Upper lobe of right lung (tissue), 1 donor: Measurements from ENCODE around the gene ALKAL2. TPM values are rescaled to one million over a fixed set of nuclear protein-coding genes. Genes with fewer than 3 reads are reported as not detected.
A peak's percentile ranks its signal among the peaks of the same experiment; 100 is the strongest.

Experiments used
- ATAC-seq: fragments of 200-7000 bp; cut with Tn5 transposase; one replicate; pipeline ENCODE4 v1.9.1; 2020; ENCODE audit warnings: mild to moderate bottlenecking, moderate library complexity
- DNase-seq: peaks from one replicate; pipeline ENCODE4 v3.0.0-alpha.2; 2020
- H3K27ac ChIP-seq: fragments of 200-600 bp; one replicate; pipeline ENCODE4 v1.8.0; 2022
- H3K27me3 ChIP-seq: fragments of 200-600 bp; one replicate; pipeline ENCODE4 v1.8.0; 2022; ENCODE audit warnings: mild to moderate bottlenecking
- H3K36me3 ChIP-seq: fragments of 200-600 bp; one replicate; pipeline ENCODE4 v1.8.0; 2022
- H3K4me1 ChIP-seq: fragments of 200-600 bp; one replicate; pipeline ENCODE4 v1.8.0; 2022
- H3K4me3 ChIP-seq: fragments of 200-600 bp; one replicate; pipeline ENCODE4 v1.8.0; 2022; ENCODE audit warnings: mild to moderate bottlenecking
- H3K9me3 ChIP-seq: fragments of 200-600 bp; one replicate; pipeline ENCODE4 v1.8.0; 2022
- CTCF ChIP-seq: fragments of 200-600 bp; IDR thresholded peaks from one replicate; pipeline ENCODE4 v1.8.0; 2022; ENCODE audit warnings: antibody characterized with exemption
- intact Hi-C: fragments of 100-400 bp; cut with DNase I; formaldehyde crosslinking; loops from one replicate; pipeline ENCODE4 v1.11.0; 2022
- total RNA-seq: library from RNA; stranded (reverse); fragmentation: NEBNext Ultra II Directional; extraction: Animal tissue kit (Norgen Biotek cat#: 25700); gene quantifications from one replicate; pipeline ENCODE4 v1.2.1, GENCODE V29; 2021
- donor health status: DM: no; HTN: yes; CAD: no; lungs with severe emphysema.

Gene ALKAL2
- total RNA-seq, 1 donor from 2014 or later: 18.7 TPM

GRCh38 chr2:284896-285492 is 2.9 kb downstream of the ALKAL2 start:
- Histone ChIP-seq H3K4me1 (peaks cover 18% of the 10 kb centered on the region), H3K36me3 (peaks cover 34% of the 10 kb centered on the region), H3K9me3 (no peaks in the 10 kb centered on the region), H3K27ac (no peak overlapping the region), H3K4me3 (no peak overlapping the region), H3K27me3 (peaks cover 10% of the 10 kb centered on the region)
- no peak for ATAC-seq
- intact Hi-C loops: no loop called here
- DNase-seq: no peak
- TF ChIP-seq CTCF: no peak

GRCh38 chr2:283996-284794 is 3.7 kb downstream of the ALKAL2 start:
- Histone ChIP-seq H3K27ac (no peak overlapping the region), H3K9me3 (no peaks in the 10 kb centered on the region), H3K27me3 (peaks cover 10% of the 10 kb centered on the region), H3K4me1 (peaks cover 11% of the 10 kb centered on the region), H3K36me3 (peaks cover 42% of the 10 kb centered on the region), H3K4me3 (no peak overlapping the region)
- TF ChIP-seq CTCF: no peak
- ATAC-seq (no peak), DNase-seq (no peak)
- intact Hi-C loops: no loop called here

- intact Hi-C loops: no loop called here
- H3K9me3 ChIP-seq: no peaks in the 10 kb centered on the region
- no peak for TF ChIP-seq CTCF
- H3K4me1 ChIP-seq: peaks cover 9% of the 10 kb centered on the region
- no peak overlapping the region for H3K4me3 ChIP-seq
- H3K36me3 ChIP-seq: peaks cover 58% of the 10 kb centered on the region
- ATAC-seq (no peak), DNase-seq (no peak)
- H3K27me3 ChIP-seq: no peaks in the 10 kb centered on the region
- H3K27ac ChIP-seq: no peak overlapping the region
Observed at GRCh38 chr2:282371-283263, 5.3 kb downstream of the ALKAL2 start.

- peaks cover 71% of the 10 kb centered on the region for H3K36me3 ChIP-seq
- no peak overlapping the region for H3K27ac ChIP-seq
- TF ChIP-seq CTCF: no peak
Observed at GRCh38 chr2:281381-281780, 6.5 kb downstream of the ALKAL2 start.

GRCh38 chr2:280650-281110 is 7.2 kb downstream of the ALKAL2 start:
- peaks cover 78% of the 10 kb centered on the region for H3K36me3 ChIP-seq
- no peak overlapping the region for H3K4me3 ChIP-seq
- DNase-seq: no peak
- no peaks in the 10 kb centered on the region for H3K9me3 ChIP-seq
- no peak for TF ChIP-seq CTCF
- intact Hi-C loops: no loop called here
- peak; percentile 43 for ATAC-seq
- H3K4me1 ChIP-seq: peaks cover 9% of the 10 kb centered on the region
- H3K27me3 ChIP-seq: no peaks in the 10 kb centered on the region
- H3K27ac ChIP-seq: no peak overlapping the region

More at GRCh38 chr2:281381-281780, 6.5 kb downstream of the ALKAL2 start:
- ATAC-seq (no peak), DNase-seq (no peak)
- Histone ChIP-seq H3K4me1 (peaks cover 9% of the 10 kb centered on the region), H3K9me3 (no peaks in the 10 kb centered on the region), H3K27me3 (no peaks in the 10 kb centered on the region), H3K4me3 (no peak overlapping the region)
- intact Hi-C loops: no loop called here
